ENCODE measurements around the gene SH3RF3. TPM values are rescaled to one million over a fixed set of nuclear protein-coding genes. Genes with fewer than 3 reads are reported as not detected.

SH3RF3 gene
- total and polyA plus RNA-seq, 2 of the 13 experiments (the other 11 are each of a cell fraction or from before 2014, with no cell fraction given): 0.04 TPM; not detected in 1

DNA sequence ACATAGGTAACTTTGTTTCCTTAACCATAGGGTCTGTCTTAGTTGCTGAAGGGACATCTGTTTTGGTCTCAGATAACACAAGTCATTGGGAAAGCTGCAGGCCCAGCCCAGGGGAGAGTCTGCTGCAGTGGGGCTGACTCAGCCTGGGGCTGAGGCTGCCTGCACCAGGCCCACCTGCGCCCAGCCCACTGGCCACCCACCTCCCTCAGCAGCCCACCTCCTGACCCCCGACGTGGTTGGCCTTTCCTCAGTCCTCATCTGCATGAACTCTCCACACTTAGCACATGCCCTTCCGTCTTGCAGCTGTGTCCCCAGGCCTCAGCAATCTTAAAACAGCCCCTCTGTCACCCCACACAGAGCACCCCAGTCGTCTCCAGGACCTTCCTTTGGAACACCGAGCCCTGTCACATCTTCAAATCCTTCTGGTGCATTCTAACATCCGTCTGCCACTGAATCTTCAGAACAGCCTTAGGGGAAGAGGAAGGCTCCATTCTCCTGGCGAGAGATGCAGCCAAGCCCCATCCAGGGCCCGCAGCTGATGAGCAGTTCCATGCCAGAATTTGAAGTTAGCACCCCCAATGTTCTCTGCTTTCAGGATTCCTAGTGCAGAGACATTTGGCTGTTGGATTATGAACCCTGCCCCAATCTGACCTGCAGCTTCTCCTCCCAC lies 253.4 kb downstream of the SH3RF3 start:
- in situ Hi-C loops (cut with HindIII; ENCODE audit: extremely low pct_ligation_motif_present, low pct_unique_long_range_greater_than_20kb) (no loop called here), intact Hi-C loops (cut with micrococcal nuclease; ENCODE audit: unreplicated experiment) (no loop called here)
- no peak overlapping the region for H3K27ac ChIP-seq (ENCODE audit: extremely low read length, insufficient read depth, low read length)
- H3K4me2 ChIP-seq (ENCODE audit: low read depth, low read length): no peak overlapping the region
- no peaks in the 10 kb centered on the region for H4K20me1 ChIP-seq (ENCODE audit: insufficient read depth, low read length)
- H3K4me1 ChIP-seq (ENCODE audit: insufficient read depth, low read length): no peaks in the 10 kb centered on the region
- H2AFZ ChIP-seq (ENCODE audit: low read length): no peak overlapping the region
- no peaks in the 10 kb centered on the region for H3K36me3 ChIP-seq (replicated peaks in 1 of 2; ENCODE audit: control insufficient read depth in 1 of 2, insufficient read depth in 2 of 2, low read length in 2 of 2)
- BruUV-seq (replicated peaks): no TSS peak
- WGBS (ENCODE audit: low lambda C conversion rate): 35% methylated on average over 9 of the region's 9 CpGs
- no peaks in the 10 kb centered on the region for H3K79me2 ChIP-seq (ENCODE audit: insufficient read depth, low read length)
- no peak for DNase-seq (ENCODE audit: low spot score)
- no peak overlapping the region for H3K9ac ChIP-seq (ENCODE audit: insufficient read depth, low read depth, low read length)
- TF ChIP-seq, protein P1, sequence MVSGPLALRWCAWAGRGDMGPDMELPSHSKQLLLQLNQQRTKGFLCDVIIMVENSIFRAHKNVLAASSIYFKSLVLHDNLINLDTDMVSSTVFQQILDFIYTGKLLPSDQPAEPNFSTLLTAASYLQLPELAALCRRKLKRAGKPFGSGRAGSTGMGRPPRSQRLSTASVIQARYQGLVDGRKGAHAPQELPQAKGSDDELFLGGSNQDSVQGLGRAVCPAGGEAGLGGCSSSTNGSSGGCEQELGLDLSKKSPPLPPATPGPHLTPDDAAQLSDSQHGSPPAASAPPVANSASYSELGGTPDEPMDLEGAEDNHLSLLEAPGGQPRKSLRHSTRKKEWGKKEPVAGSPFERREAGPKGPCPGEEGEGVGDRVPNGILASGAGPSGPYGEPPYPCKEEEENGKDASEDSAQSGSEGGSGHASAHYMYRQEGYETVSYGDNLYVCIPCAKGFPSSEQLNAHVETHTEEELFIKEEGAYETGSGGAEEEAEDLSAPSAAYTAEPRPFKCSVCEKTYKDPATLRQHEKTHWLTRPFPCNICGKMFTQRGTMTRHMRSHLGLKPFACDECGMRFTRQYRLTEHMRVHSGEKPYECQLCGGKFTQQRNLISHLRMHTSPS (CRISPR knock-in tag; IDR thresholded peaks at IDR 0.05; ENCODE audit: low read depth): no peak
- TF ChIP-seq ASH2L (IDR thresholded peaks at IDR 0.05; ENCODE audit: insufficient read length, low read depth, low read length) (no peak), ZBTB14 (CRISPR knock-in tag; IDR thresholded peaks at IDR 0.05) (no peak), PAF1 (CRISPR knock-in tag; IDR thresholded peaks at IDR 0.05) (no peak), XBP1 (CRISPR knock-in tag; IDR thresholded peaks at IDR 0.05) (no peak), ZFP36L1 (CRISPR knock-in tag; IDR thresholded peaks at IDR 0.05) (no peak), TARDBP (CRISPR knock-in tag; IDR thresholded peaks at IDR 0.05) (no peak), HNRNPLL (IDR thresholded peaks at IDR 0.05; ENCODE audit: low read depth, low read length, poor library complexity, severe bottlenecking) (no peak), ZNF607 (CRISPR knock-in tag; IDR thresholded peaks at IDR 0.05; ENCODE audit: borderline replicate concordance) (no peak), BHLHE40 (IDR thresholded peaks at IDR 0.05; ENCODE audit: low read length) (no peak), RBAK (CRISPR knock-in tag; IDR thresholded peaks at IDR 0.05) (no peak), MTA1 (CRISPR knock-in tag; IDR thresholded peaks at IDR 0.05; ENCODE audit: borderline replicate concordance) (no peak)
- TF ChIP-seq, protein P2, sequence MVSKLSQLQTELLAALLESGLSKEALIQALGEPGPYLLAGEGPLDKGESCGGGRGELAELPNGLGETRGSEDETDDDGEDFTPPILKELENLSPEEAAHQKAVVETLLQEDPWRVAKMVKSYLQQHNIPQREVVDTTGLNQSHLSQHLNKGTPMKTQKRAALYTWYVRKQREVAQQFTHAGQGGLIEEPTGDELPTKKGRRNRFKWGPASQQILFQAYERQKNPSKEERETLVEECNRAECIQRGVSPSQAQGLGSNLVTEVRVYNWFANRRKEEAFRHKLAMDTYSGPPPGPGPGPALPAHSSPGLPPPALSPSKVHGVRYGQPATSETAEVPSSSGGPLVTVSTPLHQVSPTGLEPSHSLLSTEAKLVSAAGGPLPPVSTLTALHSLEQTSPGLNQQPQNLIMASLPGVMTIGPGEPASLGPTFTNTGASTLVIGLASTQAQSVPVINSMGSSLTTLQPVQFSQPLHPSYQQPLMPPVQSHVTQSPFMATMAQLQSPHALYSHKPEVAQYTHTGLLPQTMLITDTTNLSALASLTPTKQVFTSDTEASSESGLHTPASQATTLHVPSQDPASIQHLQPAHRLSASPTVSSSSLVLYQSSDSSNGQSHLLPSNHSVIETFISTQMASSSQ (IDR thresholded peaks at IDR 0.05; ENCODE audit: low read depth): no peak
- TF ChIP-seq, protein P2 (CRISPR knock-in tag; IDR thresholded peaks at IDR 0.05; ENCODE audit: borderline replicate concordance): no peak
- TF ChIP-seq, protein P3, sequence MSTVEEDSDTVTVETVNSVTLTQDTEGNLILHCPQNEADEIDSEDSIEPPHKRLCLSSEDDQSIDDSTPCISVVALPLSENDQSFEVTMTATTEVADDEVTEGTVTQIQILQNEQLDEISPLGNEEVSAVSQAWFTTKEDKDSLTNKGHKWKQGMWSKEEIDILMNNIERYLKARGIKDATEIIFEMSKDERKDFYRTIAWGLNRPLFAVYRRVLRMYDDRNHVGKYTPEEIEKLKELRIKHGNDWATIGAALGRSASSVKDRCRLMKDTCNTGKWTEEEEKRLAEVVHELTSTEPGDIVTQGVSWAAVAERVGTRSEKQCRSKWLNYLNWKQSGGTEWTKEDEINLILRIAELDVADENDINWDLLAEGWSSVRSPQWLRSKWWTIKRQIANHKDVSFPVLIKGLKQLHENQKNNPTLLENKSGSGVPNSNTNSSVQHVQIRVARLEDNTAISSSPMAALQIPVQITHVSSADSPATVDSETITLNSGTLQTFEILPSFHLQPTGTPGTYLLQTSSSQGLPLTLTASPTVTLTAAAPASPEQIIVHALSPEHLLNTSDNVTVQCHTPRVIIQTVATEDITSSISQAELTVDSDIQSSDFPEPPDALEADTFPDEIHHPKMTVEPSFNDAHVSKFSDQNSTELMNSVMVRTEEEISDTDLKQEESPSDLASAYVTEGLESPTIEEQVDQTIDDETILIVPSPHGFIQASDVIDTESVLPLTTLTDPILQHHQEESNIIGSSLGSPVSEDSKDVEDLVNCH (CRISPR knock-in tag; IDR thresholded peaks at IDR 0.05): no peak
- H3K27me3 ChIP-seq (ENCODE audit: control insufficient read depth in 1 of 2, insufficient read depth in 2 of 2, low read length in 2 of 2): no peaks in the 10 kb centered on the region
- ATAC-seq: no peak
- ChIA-PET POLR2A (no interaction called here), CTCF (ENCODE audit: low intra/inter-chr PET ratio, low total read pairs) (no interaction called here)
- FAIRE-seq: no peak
- H3K9me3 ChIP-seq (ENCODE audit: low read length): no peaks in the 10 kb centered on the region
- no peak overlapping the region for H3K4me3 ChIP-seq (replicated peaks in 1 of 3; ENCODE audit: insufficient read depth in 1 of 3, low read depth in 2 of 3, low read length in 3 of 3)
